Measurements from ENCODE around the gene ATG5. TPM values are rescaled to one million over a fixed set of nuclear protein-coding genes. Genes with fewer than 3 reads are reported as not detected.

ATG5 gene
- total and polyA plus RNA-seq, 2 experiments from 2014 or later: 35.4 to 42.8 TPM

- DNase-seq (ENCODE audit: low spot score): no peak
- no peak overlapping the region for H3K27ac ChIP-seq
- TF ChIP-seq, protein P1, sequence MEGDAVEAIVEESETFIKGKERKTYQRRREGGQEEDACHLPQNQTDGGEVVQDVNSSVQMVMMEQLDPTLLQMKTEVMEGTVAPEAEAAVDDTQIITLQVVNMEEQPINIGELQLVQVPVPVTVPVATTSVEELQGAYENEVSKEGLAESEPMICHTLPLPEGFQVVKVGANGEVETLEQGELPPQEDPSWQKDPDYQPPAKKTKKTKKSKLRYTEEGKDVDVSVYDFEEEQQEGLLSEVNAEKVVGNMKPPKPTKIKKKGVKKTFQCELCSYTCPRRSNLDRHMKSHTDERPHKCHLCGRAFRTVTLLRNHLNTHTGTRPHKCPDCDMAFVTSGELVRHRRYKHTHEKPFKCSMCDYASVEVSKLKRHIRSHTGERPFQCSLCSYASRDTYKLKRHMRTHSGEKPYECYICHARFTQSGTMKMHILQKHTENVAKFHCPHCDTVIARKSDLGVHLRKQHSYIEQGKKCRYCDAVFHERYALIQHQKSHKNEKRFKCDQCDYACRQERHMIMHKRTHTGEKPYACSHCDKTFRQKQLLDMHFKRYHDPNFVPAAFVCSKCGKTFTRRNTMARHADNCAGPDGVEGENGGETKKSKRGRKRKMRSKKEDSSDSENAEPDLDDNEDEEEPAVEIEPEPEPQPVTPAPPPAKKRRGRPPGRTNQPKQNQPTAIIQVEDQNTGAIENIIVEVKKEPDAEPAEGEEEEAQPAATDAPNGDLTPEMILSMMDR (IDR thresholded peaks at IDR 0.05; ENCODE audit: poor library complexity): no peak
- TF ChIP-seq EZH2phosphoT487 (IDR thresholded peaks at IDR 0.05; ENCODE audit: low read depth, severe bottlenecking, unreplicated experiment) (no peak), EZH2 (IDR thresholded peaks at IDR 0.05; ENCODE audit: borderline replicate concordance) (no peak)
Measured at GRCh38 chr6:106227612-106228507, 97.7 kb downstream of the ATG5 start.

DNA sequence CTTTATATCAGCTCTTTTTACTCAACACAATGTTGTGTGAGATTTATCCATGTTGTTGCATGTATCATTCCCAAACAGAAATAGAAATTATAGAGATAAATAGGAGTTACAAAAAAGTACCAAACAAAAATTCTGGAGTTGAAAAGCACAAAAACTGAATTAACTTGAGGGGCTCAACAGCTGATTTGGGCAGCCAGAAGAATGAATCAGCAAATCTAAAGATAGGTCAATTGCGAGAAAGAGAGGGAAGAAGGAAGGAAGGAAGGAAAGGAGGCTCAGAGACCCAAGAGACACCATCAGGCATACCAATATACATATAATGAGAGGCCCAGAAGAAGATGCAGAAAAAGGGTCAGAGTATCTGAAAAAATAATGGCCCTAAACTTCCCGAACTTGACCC is 98.9 kb downstream of the ATG5 start:
- no peaks in the 10 kb centered on the region for H4K20me1 ChIP-seq (ENCODE audit: insufficient read depth, poor library complexity, severe bottlenecking)
- H3K4me2 ChIP-seq: no peak overlapping the region
- H3K79me2 ChIP-seq: peaks cover 3% of the 10 kb centered on the region
- 97% methylated on average over 2 of the region's 2 CpGs for WGBS (ENCODE audit: low lambda C conversion rate, missing lambda C conversion rate)
- no peak overlapping the region for H3K27ac ChIP-seq
- no peaks in the 10 kb centered on the region for H3K4me1 ChIP-seq (ENCODE audit: insufficient read depth)
- peaks cover 4% of the 10 kb centered on the region for H3K9me3 ChIP-seq (ENCODE audit: low read depth)
- no peaks in the 10 kb centered on the region for H3K36me3 ChIP-seq (replicated peaks; ENCODE audit: insufficient read depth, low read depth)
- no peaks in the 10 kb centered on the region for H3K9me2 ChIP-seq (replicated peaks; ENCODE audit: insufficient read depth)
- DNase-seq (ENCODE audit: low spot score): no peak
- no peak overlapping the region for H3K4me3 ChIP-seq
- no peaks in the 10 kb centered on the region for H3K27me3 ChIP-seq
- no peak overlapping the region for H2AFZ ChIP-seq
- TF ChIP-seq EZH2phosphoT487 (IDR thresholded peaks at IDR 0.05; ENCODE audit: low read depth, severe bottlenecking, unreplicated experiment) (no peak), EZH2 (IDR thresholded peaks at IDR 0.05; ENCODE audit: borderline replicate concordance) (no peak)
- TF ChIP-seq, protein P1 (IDR thresholded peaks at IDR 0.05; ENCODE audit: poor library complexity): no peak

More at GRCh38 chr6:106227612-106228507, 97.7 kb downstream of the ATG5 start:
- no peak overlapping the region for H3K4me3 ChIP-seq
- H3K9me3 ChIP-seq (ENCODE audit: low read depth): peaks cover 4% of the 10 kb centered on the region
- H3K79me2 ChIP-seq: no peaks in the 10 kb centered on the region
- no peaks in the 10 kb centered on the region for H3K9me2 ChIP-seq (replicated peaks; ENCODE audit: insufficient read depth)
- H2AFZ ChIP-seq: no peak overlapping the region
- H4K20me1 ChIP-seq (ENCODE audit: insufficient read depth, poor library complexity, severe bottlenecking): no peaks in the 10 kb centered on the region
- H3K27me3 ChIP-seq: no peaks in the 10 kb centered on the region
- H3K36me3 ChIP-seq (replicated peaks; ENCODE audit: insufficient read depth, low read depth): no peaks in the 10 kb centered on the region
- 94% methylated on average over 17 of the region's 17 CpGs for WGBS (ENCODE audit: low lambda C conversion rate, missing lambda C conversion rate)
- H3K4me1 ChIP-seq (ENCODE audit: insufficient read depth): no peaks in the 10 kb centered on the region
- no peak overlapping the region for H3K4me2 ChIP-seq

- Histone ChIP-seq H3K4me2 (no peak overlapping the region), H3K4me3 (no peak overlapping the region), H4K20me1 (ENCODE audit: insufficient read depth, poor library complexity, severe bottlenecking) (no peaks in the 10 kb centered on the region), H3K9me2 (replicated peaks; ENCODE audit: insufficient read depth) (no peaks in the 10 kb centered on the region), H3K79me2 (peaks cover 4% of the 10 kb centered on the region), H3K27ac (no peak overlapping the region), H3K36me3 (replicated peaks; ENCODE audit: insufficient read depth, low read depth) (no peaks in the 10 kb centered on the region), H2AFZ (no peak overlapping the region), H3K9me3 (ENCODE audit: low read depth) (peaks cover 4% of the 10 kb centered on the region), H3K4me1 (ENCODE audit: insufficient read depth) (no peaks in the 10 kb centered on the region), H3K27me3 (no peaks in the 10 kb centered on the region)
- no peak for DNase-seq (ENCODE audit: low spot score)
- TF ChIP-seq EZH2phosphoT487 (IDR thresholded peaks at IDR 0.05; ENCODE audit: low read depth, severe bottlenecking, unreplicated experiment) (no peak), EZH2 (IDR thresholded peaks at IDR 0.05; ENCODE audit: borderline replicate concordance) (no peak)
- TF ChIP-seq, protein P1 (IDR thresholded peaks at IDR 0.05; ENCODE audit: poor library complexity): no peak
Measured at GRCh38 chr6:106225581-106225980, 100.0 kb downstream of the ATG5 start.
